ENCODE measurements around the gene SMC6. TPM values are rescaled to one million over a fixed set of nuclear protein-coding genes. Genes with fewer than 3 reads are reported as not detected.

Gene SMC6
- total and polyA plus RNA-seq, 10 of the 15 experiments (the other 5 are each of a cell fraction or from before 2014, with no cell fraction given): 12.8 to 63.8 (median 38.8) TPM

GRCh38 chr2:17636257-17636656, 117.4 kb downstream of the SMC6 start:
- ChIA-PET RAD21 (ENCODE audit: unreplicated experiment) (no interaction called here), CTCF (interaction anchor here (1.6 to 3.3 kb wide), 2 partner anchors 9 to 13 kb away, joined by 4 to 16 read pairs; no protein-coding TSS in a partner anchor), SMC1A (ENCODE audit: uncharacterized antibody, unreplicated experiment) (interaction anchor here (1.6 to 2.4 kb wide), 2 partner anchors 10 to 35 kb away, joined by 4 to 11 read pairs; no protein-coding TSS in a partner anchor), POLR2A (no interaction called here)
- H3K36me3 ChIP-seq (ENCODE audit: control insufficient read depth in 2 of 2, insufficient read depth in 2 of 2, low read length in 1 of 2): no peaks in the 10 kb centered on the region
- H3K4me2 ChIP-seq (ENCODE audit: control insufficient read depth, insufficient read depth): no peak overlapping the region
- no peaks in the 10 kb centered on the region for H3K4me1 ChIP-seq (ENCODE audit: control insufficient read depth, insufficient read depth, low read length)
- no peaks in the 10 kb centered on the region for H3K27me3 ChIP-seq (replicated peaks in 1 of 2; ENCODE audit: control insufficient read depth in 2 of 2, insufficient read depth in 2 of 2, low read length in 1 of 2)
- in situ Hi-C loops (cut with MboI) (no loop called here), intact Hi-C loops (cut with micrococcal nuclease; ENCODE audit: unreplicated experiment) (no loop called here)
- H3K9ac ChIP-seq (ENCODE audit: control insufficient read depth, insufficient read depth, low read length): no peak overlapping the region
- no peak overlapping the region for H2AFZ ChIP-seq (ENCODE audit: control insufficient read depth, low read depth, low read length)
- H3K4me3 ChIP-seq: no peak overlapping the region
- no peak overlapping the region for H3K27ac ChIP-seq (ENCODE audit: control insufficient read depth, insufficient read depth)
- ATAC-seq (no peak), FAIRE-seq (no peak), DNase-seq (ENCODE audit: low read depth, low spot score) (no peak)
- BruUV-seq (replicated peaks): no TSS peak
- no peaks in the 10 kb centered on the region for H3K9me3 ChIP-seq (replicated peaks; ENCODE audit: control insufficient read depth, insufficient read depth, low read length)
- no peaks in the 10 kb centered on the region for H3K79me2 ChIP-seq (ENCODE audit: control insufficient read depth, insufficient read depth, low read length)
- no peaks in the 10 kb centered on the region for H4K20me1 ChIP-seq (ENCODE audit: control insufficient read depth, insufficient read depth)
- WGBS (ENCODE audit: insufficient coverage, insufficient replicate concordance, low lambda C conversion rate, missing lambda C conversion rate): 0% methylated on average over 3 of the region's 3 CpGs
- TF ChIP-seq USF1 (IDR thresholded peaks at IDR 0.05; ENCODE audit: borderline replicate concordance, extremely low read length, insufficient read depth, low read depth, low read length) (no peak), E4F1 (IDR thresholded peaks at IDR 0.05; ENCODE audit: borderline replicate concordance, partially characterized antibody) (no peak), ZNF207 (IDR thresholded peaks at IDR 0.05; ENCODE audit: borderline replicate concordance) (no peak), BCL3 (IDR thresholded peaks at IDR 0.05; ENCODE audit: borderline replicate concordance, insufficient read depth, low read depth, low read length, poor library complexity, severe bottlenecking) (no peak), ETV6 (conservative IDR thresholded peaks at IDR 0.05 in 1 of 2, IDR thresholded peaks at IDR 0.05 in 1 of 2; ENCODE audit: borderline replicate concordance in 1 of 2, low read depth in 1 of 2) (no peak), MYB (IDR thresholded peaks at IDR 0.05; ENCODE audit: borderline replicate concordance, low read depth, low read length) (no peak), JUNB (IDR thresholded peaks at IDR 0.05) (no peak), CUX1 (IDR thresholded peaks at IDR 0.05; ENCODE audit: insufficient replicate concordance, low read depth, low read length) (no peak), PML (IDR thresholded peaks at IDR 0.05; ENCODE audit: low read length) (no peak), FOS (IDR thresholded peaks at IDR 0.05; ENCODE audit: borderline replicate concordance, extremely low read depth, insufficient read length) (no peak), FOXK2 (IDR thresholded peaks at IDR 0.05) (no peak), YBX1 (IDR thresholded peaks at IDR 0.05) (no peak)
